CD4-positive, CD25-positive, alpha-beta regulatory T cell (primary cell): ENCODE measurements around the gene TRIML1. TPM values are rescaled to one million over a fixed set of nuclear protein-coding genes. Genes with fewer than 3 reads are reported as not detected.

Source experiments
- ATAC-seq, 2 donors: fragments of 150-1000 bp; cut with Tn5 transposase; one replicate each; pipeline ENCODE4 v1.10.0; 2021; ENCODE audit warnings: low read depth in 2 of 2, moderate number of reproducible peaks in 2 of 2, moderate library complexity in 1 of 2
- DNase-seq, 3 donors: peaks; one replicate each; pipeline versions ENCODE4 v3.0.0 to v3.0.0-alpha.2; 2012 to 2022; ENCODE audit warnings: mixed read lengths in 1 of 3
- H3K27ac ChIP-seq: one replicate; pipeline ENCODE4 v1.7.0; 2013; ENCODE audit warnings: mild to moderate bottlenecking, low read length; ENCODE audit not compliant: insufficient read depth, poor library complexity, severe bottlenecking
- H3K27me3 ChIP-seq: one replicate; pipeline ENCODE4 v1.7.0; 2013; ENCODE audit warnings: low read length; ENCODE audit not compliant: control insufficient read depth, insufficient read depth
- H3K36me3 ChIP-seq: one replicate; pipeline ENCODE4 v1.7.0; 2013; ENCODE audit warnings: mild to moderate bottlenecking, low read length, moderate library complexity; ENCODE audit not compliant: control insufficient read depth, insufficient read depth
- H3K4me1 ChIP-seq: 2 replicates; pipeline ENCODE4 v1.7.0; 2013; ENCODE audit warnings: mild to moderate bottlenecking, low read length; ENCODE audit not compliant: insufficient read depth, control insufficient read depth, poor library complexity, severe bottlenecking
- H3K4me3 ChIP-seq: one replicate; pipeline ENCODE4 v1.7.0; 2013; ENCODE audit warnings: low read depth, mild to moderate bottlenecking, low read length, moderate library complexity
- H3K9me3 ChIP-seq, 2 experiments: 1 replicate in 1 of 2; 2 replicates in 1 of 2; pipeline ENCODE4 v1.7.0; 2013; ENCODE audit warnings: low read length in 2 of 2, mild to moderate bottlenecking in 1 of 2, moderate library complexity in 1 of 2; ENCODE audit not compliant: control insufficient read depth in 2 of 2
- H3K27ac Mint-ChIP-seq, 3 donors: one replicate each; pipeline ENCODE4 v1.8.0; 2020 to 2022; ENCODE audit warnings: mild to moderate bottlenecking in 3 of 3, mixed read lengths in 3 of 3, moderate library complexity in 2 of 3
- H3K27me3 Mint-ChIP-seq: one replicate; pipeline ENCODE4 v1.8.0; 2022; ENCODE audit warnings: mild to moderate bottlenecking, mixed read lengths
- H3K36me3 Mint-ChIP-seq: one replicate; pipeline ENCODE4 v1.8.0; 2020; ENCODE audit warnings: mixed read lengths
- H3K4me1 Mint-ChIP-seq, 4 donors: one replicate each; pipeline ENCODE4 v1.8.0; 2020 to 2022; ENCODE audit warnings: mixed read lengths in 4 of 4, mild to moderate bottlenecking in 1 of 4
- H3K4me3 Mint-ChIP-seq, 4 donors: one replicate each; pipeline ENCODE4 v1.8.0; 2020 to 2022; ENCODE audit warnings: mild to moderate bottlenecking in 4 of 4, mixed read lengths in 4 of 4, moderate library complexity in 3 of 4
- H3K9me3 Mint-ChIP-seq, 7 donors: one replicate each; pipeline ENCODE4 v1.8.0; 2020 to 2022; ENCODE audit warnings: mixed read lengths in 7 of 7, mild to moderate bottlenecking in 3 of 7, moderate library complexity in 2 of 7
- polyA plus RNA-seq, 4 donors: library from polyadenylated mRNA; unstranded; fragments of 300-500 nt; fragmentation: Illumina TruSeq; gene quantifications; one replicate each; pipeline ENCODE4 v1.2.3, GENCODE V29; 2021
- total RNA-seq: library from RNA; stranded (reverse); gene quantifications from one replicate; pipeline ENCODE4 v1.2.3, GENCODE V29; 2022

The TRIML1 gene
- total RNA-seq, result not detected
- not detected for polyA plus RNA-seq

GRCh38 chr4:188139141-188139540 lies at the start of gene TRIML1:
Gene TRIML1 (plus strand): TSS chr4:188139441. CDS start chr4:188139559, 118 bp downstream.
- Mint-ChIP-seq H3K4me1 (no peaks in the 10 kb centered on the region), H3K9me3 (peaks cover 0 to 10% (median 8%) of the 10 kb centered on the region in 7 donors), H3K36me3 (no peaks in the 10 kb centered on the region), H3K4me3 (no peak within 1 kb of the TSS), H3K27ac (no peak within 1 kb of the TSS), H3K27me3 (no peaks in the 10 kb centered on the region)
- H3K27ac ChIP-seq, result no peak within 1 kb of the TSS
- no peak within 1 kb of the TSS for H3K4me3 ChIP-seq
- no peaks in the 10 kb centered on the region for H3K36me3 ChIP-seq
- ATAC-seq (no peak), DNase-seq (no peak)
- H3K27me3 ChIP-seq, result no peaks in the 10 kb centered on the region
- H3K4me1 ChIP-seq, result no peaks in the 10 kb centered on the region
- peaks cover 2 to 3% of the 10 kb centered on the region in 2 experiments for H3K9me3 ChIP-seq

GRCh38 chr4:188092824-188093223 lies 46.4 kb upstream of the TRIML1 start:
- no peaks in the 10 kb centered on the region for H3K9me3 ChIP-seq
- Mint-ChIP-seq H3K4me1 (no peaks in the 10 kb centered on the region), H3K9me3 (peaks cover 6 to 28% (median 11%) of the 10 kb centered on the region in 7 donors), H3K27me3 (no peaks in the 10 kb centered on the region), H3K36me3 (no peaks in the 10 kb centered on the region), H3K4me3 (no peak overlapping the region), H3K27ac (no peak overlapping the region)
- no peak for ATAC-seq
- H3K4me3 ChIP-seq, result no peak overlapping the region
- no peaks in the 10 kb centered on the region for H3K36me3 ChIP-seq
- no peak overlapping the region for H3K27ac ChIP-seq
- H3K27me3 ChIP-seq, result no peaks in the 10 kb centered on the region
- no peak for DNase-seq
- no peaks in the 10 kb centered on the region for H3K4me1 ChIP-seq

- Mint-ChIP-seq H3K4me1 (peaks cover 0 to 5% (median 0%) of the 10 kb centered on the region in 4 donors), H3K4me3 (no peak overlapping the region), H3K36me3 (no peaks in the 10 kb centered on the region), H3K9me3 (peaks cover 0 to 26% (median 12%) of the 10 kb centered on the region in 7 donors), H3K27ac (no peak overlapping the region), H3K27me3 (no peaks in the 10 kb centered on the region)
- Histone ChIP-seq H3K27ac (no peak overlapping the region), H3K4me3 (no peak overlapping the region), H3K27me3 (no peaks in the 10 kb centered on the region), H3K9me3 (peaks cover 4 to 7% of the 10 kb centered on the region in 2 experiments), H3K4me1 (no peaks in the 10 kb centered on the region), H3K36me3 (no peaks in the 10 kb centered on the region)
- DNase-seq (no peak), ATAC-seq (no peak)
Observed at GRCh38 chr4:188106454-188106853, 32.8 kb upstream of the TRIML1 start.

- Histone ChIP-seq H3K4me3 (no peak overlapping the region), H3K36me3 (no peaks in the 10 kb centered on the region), H3K27ac (no peak overlapping the region), H3K9me3 (peaks cover 7 to 9% of the 10 kb centered on the region in 2 experiments), H3K4me1 (no peaks in the 10 kb centered on the region), H3K27me3 (no peaks in the 10 kb centered on the region)
- no peak overlapping the region for H3K4me3 Mint-ChIP-seq
- peaks cover 0 to 5% (median 0%) of the 10 kb centered on the region in 4 donors for H3K4me1 Mint-ChIP-seq
- H3K27ac Mint-ChIP-seq, result no peak overlapping the region
- DNase-seq, result no peak
- no peaks in the 10 kb centered on the region for H3K36me3 Mint-ChIP-seq
- no peak for ATAC-seq
- peaks cover 0 to 24% (median 12%) of the 10 kb centered on the region in 7 donors for H3K9me3 Mint-ChIP-seq
- H3K27me3 Mint-ChIP-seq, result no peaks in the 10 kb centered on the region
Observed at GRCh38 chr4:188107931-188108843, 31.1 kb upstream of the TRIML1 start.

GRCh38 chr4:188109157-188109755 lies 30.0 kb upstream of the TRIML1 start, which contains the start of gene TRIML2:
Gene TRIML2 (minus strand): TSS chr4:188109603. CDS start chr4:188105368, 4,235 bp downstream.
- H3K4me3 Mint-ChIP-seq, result no peak within 1 kb of the TSS
- Histone ChIP-seq H3K4me3 (no peak within 1 kb of the TSS), H3K4me1 (no peaks in the 10 kb centered on the region), H3K27me3 (no peaks in the 10 kb centered on the region), H3K27ac (no peak within 1 kb of the TSS), H3K9me3 (peaks cover 4 to 9% of the 10 kb centered on the region in 2 experiments), H3K36me3 (no peaks in the 10 kb centered on the region)
- ATAC-seq (no peak), DNase-seq (no peak)
- H3K36me3 Mint-ChIP-seq, result no peaks in the 10 kb centered on the region
- no peak within 1 kb of the TSS for H3K27ac Mint-ChIP-seq
- peaks cover 0 to 22% (median 10%) of the 10 kb centered on the region in 7 donors for H3K9me3 Mint-ChIP-seq
- H3K4me1 Mint-ChIP-seq, result peaks cover 0 to 5% (median 0%) of the 10 kb centered on the region in 4 donors
- no peaks in the 10 kb centered on the region for H3K27me3 Mint-ChIP-seq

- Histone ChIP-seq H3K36me3 (no peaks in the 10 kb centered on the region), H3K27ac (no peak overlapping the region), H3K27me3 (no peaks in the 10 kb centered on the region), H3K9me3 (peaks cover 3 to 9% of the 10 kb centered on the region in 2 experiments), H3K4me1 (no peaks in the 10 kb centered on the region), H3K4me3 (no peak overlapping the region)
- H3K27me3 Mint-ChIP-seq, result no peaks in the 10 kb centered on the region
- H3K27ac Mint-ChIP-seq, result no peak overlapping the region
- H3K36me3 Mint-ChIP-seq, result no peaks in the 10 kb centered on the region
- H3K9me3 Mint-ChIP-seq, result peaks cover 0 to 25% (median 10%) of the 10 kb centered on the region in 7 donors
- no peak for DNase-seq
- H3K4me1 Mint-ChIP-seq, result peaks cover 0 to 5% (median 0%) of the 10 kb centered on the region in 4 donors
- H3K4me3 Mint-ChIP-seq, result no peak overlapping the region
- no peak for ATAC-seq
Observed at GRCh38 chr4:188110036-188110435, 29.2 kb upstream of the TRIML1 start.

- H3K4me3 Mint-ChIP-seq, result no peak overlapping the region
- H3K27me3 Mint-ChIP-seq, result no peaks in the 10 kb centered on the region
- no peaks in the 10 kb centered on the region for H3K36me3 Mint-ChIP-seq
- Histone ChIP-seq H3K4me1 (no peaks in the 10 kb centered on the region), H3K27me3 (no peaks in the 10 kb centered on the region), H3K27ac (no peak overlapping the region), H3K36me3 (no peaks in the 10 kb centered on the region), H3K9me3 (peaks cover 0 to 5% of the 10 kb centered on the region in 2 experiments), H3K4me3 (no peak overlapping the region)
- H3K9me3 Mint-ChIP-seq, result peaks cover 0 to 20% (median 10%) of the 10 kb centered on the region in 7 donors
- ATAC-seq (no peak), DNase-seq (no peak)
- peaks cover 0 to 5% (median 0%) of the 10 kb centered on the region in 4 donors for H3K4me1 Mint-ChIP-seq
- no peak overlapping the region for H3K27ac Mint-ChIP-seq
Observed at GRCh38 chr4:188110741-188111471, 28.3 kb upstream of the TRIML1 start.
